ENCODE measurements around the gene ACACB.

ACACB gene

DNA sequence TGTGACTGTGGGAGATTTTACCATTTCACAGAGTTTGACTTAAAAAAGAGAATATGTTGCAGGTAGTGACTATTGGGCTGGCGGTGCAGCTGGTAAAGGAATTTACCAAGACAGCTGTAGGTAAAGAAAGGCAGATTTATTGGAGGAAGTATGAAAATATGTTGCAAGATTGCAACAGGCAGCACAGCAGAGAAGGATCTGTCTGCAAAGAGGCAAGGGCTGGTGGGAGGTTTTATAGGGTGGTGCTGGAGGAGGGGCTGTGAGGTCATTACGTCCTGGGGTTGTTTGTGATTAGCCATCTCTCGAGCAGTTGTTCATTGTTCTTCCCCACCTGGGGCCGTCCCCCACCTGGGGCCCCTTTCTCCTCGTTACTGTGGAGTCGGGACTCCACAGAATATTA lies 62.1 kb downstream of the ACACB start:
- no peak for DNase-seq

DNA sequence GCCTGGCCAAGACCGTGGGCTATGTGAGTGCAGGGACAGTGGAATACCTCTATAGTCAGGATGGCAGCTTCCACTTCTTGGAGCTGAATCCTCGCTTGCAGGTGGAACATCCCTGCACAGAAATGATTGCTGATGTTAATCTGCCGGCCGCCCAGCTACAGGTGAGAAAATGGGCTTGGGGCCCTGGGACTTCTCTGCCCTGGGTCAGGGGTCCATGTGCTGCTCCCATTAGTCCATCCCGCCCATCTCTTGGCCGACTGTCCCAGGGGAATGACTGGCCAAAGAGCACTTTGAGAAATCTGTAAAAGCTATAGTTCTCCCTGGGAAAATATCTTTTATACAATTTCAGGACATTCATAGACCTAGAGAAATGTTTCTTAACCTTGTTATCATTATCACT lies 63.5 kb downstream of the ACACB start:
- no peak for DNase-seq

DNA sequence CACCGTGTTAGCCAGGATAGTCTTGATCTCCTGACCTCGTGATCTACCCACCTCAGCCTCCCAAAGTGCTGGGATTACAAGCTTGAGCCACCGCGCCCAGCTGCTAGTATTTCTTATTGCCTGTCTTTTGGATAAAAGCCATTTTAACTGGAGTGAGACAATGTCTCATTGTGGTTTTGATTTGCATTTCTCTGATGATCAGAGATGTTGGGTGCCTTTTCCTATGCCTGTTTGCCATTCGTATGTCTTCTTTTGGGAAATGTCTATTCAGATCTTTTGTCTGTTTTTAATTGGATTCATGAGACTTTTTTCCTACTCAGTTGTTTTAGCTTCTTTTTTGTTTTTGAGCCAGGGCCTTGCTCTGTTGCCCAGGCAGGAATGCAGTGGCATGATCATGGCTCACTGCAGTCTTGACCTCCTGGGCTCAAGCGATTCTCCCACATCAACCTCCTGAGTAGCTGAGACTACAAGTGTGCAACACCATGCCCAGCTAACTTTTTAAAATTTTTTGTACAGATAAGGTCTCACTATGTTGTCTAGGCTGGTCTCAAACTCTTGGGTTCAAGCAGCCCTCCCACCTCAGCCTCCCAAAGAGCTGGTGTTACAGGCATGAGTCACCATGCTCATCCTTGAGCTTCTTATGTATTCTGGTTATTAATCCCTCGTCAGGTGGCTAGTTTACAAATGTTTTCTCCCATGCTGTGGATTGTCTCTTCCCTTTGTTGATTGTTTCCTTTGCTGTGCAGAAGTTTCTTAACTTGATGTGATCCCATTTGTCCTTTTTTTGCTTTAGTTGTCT lies 65.9 kb downstream of the ACACB start:
- no peak for DNase-seq

DNA sequence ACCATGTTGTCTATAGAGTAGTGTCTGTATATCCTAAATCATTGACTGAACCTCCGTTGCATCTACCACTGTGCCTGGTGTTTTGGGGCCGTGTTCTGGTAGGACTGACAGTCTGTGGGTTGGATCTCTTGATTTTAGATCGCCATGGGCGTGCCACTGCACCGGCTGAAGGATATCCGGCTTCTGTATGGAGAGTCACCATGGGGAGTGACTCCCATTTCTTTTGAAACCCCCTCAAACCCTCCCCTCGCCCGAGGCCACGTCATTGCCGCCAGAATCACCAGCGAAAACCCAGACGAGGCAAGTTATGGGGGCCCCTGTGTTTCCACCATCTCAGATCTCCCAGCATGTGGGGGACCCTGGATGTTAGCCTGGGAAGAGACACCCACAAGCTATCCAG lies 69.1 kb downstream of the ACACB start:
- no peak for DNase-seq

DNA sequence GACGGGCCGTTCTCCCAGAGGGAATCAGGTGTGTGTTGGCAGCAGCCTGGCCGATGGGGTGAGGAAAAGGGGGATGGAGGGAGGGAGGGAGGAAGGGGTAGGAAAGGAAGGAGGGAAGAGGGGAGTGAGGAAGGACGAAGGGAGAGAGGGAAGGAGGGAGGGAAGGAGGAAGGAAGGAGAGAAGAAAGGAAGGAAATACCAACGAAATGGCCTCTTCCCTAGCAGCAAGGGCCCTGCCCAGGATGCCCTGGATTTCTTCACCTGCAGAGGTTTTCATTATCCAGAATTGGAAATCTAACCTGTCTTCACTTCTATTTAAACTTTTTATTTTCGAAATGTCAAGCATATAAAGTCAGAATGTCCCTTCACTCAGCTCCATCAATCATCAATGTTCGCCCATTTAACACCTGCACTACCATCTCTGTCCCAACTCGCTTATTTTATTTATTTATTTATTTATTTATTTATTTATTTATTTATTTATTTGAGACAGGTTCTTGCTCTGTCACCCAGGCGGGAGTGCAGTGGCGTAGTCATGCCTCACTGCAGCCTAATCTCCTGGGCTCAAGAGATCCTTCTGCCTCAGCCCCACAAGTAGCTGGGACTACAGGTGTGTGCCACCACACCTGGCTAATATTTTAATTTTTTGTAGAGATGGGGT lies 70.7 kb downstream of the ACACB start:
- no peak for DNase-seq

DNA sequence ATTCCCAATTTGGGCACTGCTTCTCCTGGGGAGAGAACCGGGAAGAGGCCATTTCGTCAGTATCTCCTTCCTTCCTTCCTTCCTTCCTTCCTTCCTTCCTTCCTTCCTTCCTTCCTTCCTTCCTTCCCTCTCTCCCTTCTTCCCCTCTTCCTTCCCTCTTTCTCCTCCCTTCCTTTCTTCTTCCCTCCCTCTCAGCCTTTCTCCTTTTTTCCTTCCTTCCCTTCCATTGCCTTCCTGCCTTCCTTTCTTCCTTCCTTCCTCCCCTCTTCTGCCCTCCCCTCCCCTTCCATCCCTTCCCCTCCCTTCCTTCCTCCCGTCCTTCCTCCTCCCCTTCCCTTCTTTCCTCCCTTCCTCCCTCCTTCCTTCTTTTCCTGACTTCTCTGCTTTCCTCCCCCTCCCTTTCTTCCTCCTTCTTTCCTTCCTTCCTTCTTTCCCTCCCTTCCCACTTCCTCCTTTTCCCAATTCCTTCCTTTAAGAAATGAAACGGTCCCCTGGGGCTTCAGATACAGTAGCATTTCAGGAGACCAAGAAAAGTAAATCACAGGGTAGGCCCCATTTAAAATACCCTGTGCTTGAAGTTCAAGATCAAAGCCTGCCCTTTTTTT lies 71.8 kb downstream of the ACACB start:
- no peak for DNase-seq

DNA sequence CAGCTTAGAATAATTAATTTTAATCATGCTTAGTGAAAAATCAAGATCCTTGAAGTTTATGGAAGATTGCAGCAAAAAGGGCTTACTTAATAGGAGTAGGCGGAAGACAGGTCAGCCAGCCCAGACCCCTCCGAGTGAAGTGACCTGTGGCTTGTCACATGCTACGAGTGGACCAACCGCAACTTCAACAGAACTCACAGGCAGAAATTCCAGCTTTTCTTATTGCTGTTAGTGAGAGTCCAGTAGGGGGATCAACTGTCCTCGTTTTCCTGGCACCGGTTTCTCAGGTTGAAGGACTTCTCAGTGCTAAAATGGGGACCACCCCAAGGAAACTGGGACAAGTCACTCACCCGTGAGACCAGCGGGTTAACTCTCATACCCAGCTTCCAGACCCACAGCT lies 72.9 kb downstream of the ACACB start:
- DNase-seq: no peak

DNA sequence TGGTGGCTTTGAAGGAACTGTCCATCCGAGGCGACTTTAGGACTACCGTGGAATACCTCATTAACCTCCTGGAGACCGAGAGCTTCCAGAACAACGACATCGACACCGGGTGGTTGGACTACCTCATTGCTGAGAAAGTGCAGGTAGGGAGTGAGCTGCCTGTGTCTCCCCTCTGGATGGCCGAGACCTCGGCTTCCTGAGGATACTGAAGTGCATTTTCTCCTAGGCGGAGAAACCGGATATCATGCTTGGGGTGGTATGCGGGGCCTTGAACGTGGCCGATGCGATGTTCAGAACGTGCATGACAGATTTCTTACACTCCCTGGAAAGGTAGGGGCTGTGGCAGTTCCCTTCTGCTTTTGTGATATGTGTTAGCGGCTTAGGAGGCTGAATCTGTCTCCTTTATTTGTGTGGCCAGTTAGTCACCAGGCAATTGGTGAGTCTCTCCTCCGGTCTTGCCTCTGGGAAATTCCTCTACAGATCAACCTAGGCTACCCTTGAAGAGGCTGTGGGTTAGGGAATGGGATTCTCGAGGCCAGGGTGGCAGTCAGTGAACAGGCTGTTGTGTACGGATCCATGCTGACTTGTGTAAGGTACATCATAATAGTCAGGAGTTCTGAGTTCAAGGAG lies 75.3 kb downstream of the ACACB start:
- no peak for DNase-seq

DNA sequence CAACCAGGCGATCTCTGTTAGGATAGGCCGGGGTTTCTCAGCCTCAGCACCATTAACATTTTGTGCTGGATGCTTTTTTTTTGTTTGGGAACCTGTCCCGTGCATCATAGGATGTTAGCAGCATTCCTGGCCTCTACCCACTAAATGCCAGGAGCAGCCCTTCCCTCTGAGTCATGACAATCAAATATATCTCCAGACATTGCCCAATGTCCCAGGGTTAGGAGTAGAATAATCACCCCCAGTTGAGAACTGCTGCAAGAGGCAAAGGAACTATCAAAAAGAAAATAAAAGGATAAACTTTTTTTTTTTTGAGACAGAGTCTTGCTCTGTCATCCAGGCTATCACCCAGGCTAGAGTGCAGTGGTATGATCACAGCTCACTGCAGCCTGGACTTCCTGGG lies 76.0 kb downstream of the ACACB start:
- no peak for DNase-seq

DNA sequence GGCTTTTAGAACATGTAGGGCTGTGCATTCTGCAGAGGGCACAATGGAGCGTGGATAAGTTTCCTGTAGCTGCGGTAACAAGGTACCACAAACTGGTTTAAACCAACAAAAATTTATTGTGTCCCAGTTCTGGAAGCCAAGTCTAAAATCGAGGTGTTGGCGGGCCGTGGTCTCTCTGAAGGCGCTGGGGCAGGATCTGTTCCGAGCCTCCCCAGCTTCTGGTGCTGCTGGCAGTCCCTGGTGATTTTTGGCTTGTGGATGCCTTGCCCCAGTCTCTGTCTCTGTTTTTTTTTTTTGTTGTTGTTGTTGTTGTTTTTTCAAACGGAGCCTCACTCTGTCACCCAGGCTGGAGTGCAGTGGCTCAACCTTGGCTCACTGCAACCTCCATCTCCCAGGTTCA lies 77.5 kb downstream of the ACACB start:
- no peak for DNase-seq

DNA sequence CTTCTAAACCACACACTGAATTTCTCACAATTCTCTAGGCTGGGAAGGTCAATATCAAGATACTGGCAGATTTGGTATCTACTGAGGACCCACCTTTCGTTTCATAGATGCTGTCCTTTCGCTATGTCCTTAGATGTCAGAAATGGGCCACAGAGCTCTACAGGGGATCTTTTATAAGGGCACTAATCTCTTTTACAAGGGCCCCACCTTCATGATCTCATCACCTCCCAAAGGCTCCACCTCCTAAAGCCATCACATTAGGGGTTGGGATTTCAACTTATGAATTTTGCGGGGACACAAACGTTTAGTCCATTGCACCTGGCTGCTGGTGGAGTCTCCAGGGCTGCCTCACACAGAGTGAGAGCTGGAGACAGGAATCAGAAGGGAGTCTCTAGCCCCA lies 79.9 kb downstream of the ACACB start:
- DNase-seq: no peak

DNA sequence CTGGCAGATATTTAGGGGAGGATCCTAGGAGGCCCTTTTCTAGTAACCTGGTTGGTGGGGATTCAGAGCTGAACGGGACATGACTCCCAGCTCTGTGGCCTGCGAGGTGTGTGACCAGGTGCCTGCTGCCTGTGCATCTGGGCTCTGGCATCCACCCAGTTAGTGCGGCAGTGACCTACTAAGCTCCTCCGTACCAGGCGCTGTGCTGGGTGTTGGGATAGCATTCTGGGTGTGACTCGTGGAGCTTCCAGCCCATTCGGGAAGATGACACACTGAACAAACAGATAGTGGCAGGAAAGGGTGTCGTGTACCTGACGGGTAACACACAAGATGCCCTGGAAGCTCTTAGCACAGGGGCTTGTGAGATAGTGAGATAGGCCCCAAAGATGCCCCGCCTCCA lies 80.9 kb downstream of the ACACB start:
- DNase-seq: no peak

DNA sequence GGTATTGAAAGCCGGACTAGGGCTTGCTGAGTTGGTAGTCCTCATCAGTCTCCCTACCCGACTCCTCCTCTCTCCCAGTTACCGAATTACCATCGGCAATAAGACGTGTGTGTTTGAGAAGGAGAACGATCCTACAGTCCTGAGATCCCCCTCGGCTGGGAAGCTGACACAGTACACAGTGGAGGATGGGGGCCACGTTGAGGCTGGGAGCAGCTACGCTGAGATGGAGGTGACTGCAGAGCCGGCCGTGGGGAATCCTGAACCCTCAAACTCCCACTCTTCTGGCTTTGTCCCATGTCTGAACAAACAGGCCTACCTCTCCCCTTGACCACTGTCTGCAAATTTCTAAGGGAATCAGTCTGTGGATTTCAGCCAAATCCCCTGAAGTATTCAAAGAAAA lies 82.9 kb downstream of the ACACB start:
- DNase-seq: no peak

DNA sequence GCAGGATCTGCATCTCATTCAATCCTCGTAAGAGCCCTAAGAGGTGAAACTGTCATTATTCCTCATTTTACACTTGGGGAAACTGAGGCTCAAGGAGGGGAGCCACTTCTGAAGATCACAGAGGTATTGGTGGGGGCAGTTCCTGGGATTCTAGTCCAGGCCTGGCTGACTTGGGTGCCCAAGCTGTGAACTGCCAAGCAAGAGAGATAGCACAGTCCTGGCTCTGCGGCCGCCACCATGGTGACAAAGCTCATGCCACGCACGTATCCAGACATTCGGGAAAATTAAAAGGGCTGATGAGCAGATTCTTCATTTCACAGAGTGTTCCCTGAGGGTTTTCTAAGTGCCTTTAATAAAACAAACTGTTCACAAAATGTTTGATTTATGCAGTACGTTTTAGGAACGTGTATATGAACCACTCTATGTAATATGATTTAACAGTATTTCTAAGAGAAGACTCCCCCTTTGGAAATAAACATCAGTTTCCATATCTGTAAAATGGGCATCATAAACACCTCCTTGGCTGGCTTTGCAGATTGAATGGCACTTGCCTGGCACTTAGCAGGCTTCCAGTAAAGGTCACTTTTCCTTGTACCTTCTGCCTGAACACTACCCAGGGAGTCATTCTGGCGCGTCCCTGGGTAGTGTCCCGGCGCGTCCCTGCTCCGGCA lies 84.6 kb downstream of the ACACB start:
- DNase-seq: no peak

DNA sequence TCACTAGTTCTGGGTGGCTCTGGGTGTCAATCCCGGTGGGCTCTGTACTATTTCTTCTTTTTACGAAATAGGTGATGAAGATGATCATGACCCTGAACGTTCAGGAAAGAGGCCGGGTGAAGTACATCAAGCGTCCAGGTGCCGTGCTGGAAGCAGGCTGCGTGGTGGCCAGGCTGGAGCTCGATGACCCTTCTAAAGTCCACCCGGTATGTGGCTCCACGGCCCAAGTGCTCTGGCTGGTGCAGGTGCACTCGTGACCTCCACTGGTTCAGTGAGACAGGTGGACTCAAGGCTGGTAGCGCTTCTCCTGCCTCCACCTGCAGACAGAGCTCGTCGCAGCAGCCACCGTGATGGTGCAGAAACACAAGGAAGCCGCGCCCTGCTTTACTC lies 85.1 kb downstream of the ACACB start:
- no peak for DNase-seq

DNA sequence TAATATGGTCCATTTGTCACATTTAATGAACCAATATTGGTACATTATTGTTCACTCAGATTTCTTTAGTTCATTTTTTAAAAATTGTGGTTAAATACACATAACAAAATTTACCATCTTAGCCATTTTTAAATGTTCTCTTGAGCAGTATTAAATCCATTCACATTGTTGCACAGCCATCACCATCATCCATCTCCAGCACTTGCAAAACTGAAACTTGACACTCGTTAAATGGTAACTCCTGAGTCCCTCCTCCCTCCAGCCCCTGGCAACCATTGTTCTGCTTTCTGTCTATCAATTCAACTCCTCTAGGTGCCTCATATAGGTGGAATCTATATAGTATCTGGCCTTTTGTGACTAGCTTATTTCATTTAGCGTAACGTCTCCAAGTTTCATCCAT lies 86.4 kb downstream of the ACACB start:
- no peak for DNase-seq

DNA sequence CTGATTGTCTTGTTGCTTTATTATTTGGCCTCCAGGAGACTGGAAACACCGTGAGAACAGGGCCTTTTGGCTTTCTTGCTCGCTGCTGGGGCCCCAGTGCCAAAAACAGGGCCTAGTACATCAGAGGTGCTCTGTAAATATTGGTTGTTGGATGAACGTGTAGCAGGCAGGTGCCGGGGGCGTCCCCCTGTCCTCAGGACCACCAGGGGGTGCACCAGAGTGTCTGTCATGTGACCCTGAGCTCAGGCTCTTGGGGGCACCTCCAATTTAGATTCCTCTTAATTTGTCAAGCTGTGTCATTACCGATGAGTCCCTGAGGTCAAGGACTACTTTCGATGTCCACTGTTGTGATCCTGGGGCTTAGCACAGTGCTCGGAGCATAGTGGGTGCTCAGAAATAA lies 87.1 kb downstream of the ACACB start:
- no peak for DNase-seq

DNA sequence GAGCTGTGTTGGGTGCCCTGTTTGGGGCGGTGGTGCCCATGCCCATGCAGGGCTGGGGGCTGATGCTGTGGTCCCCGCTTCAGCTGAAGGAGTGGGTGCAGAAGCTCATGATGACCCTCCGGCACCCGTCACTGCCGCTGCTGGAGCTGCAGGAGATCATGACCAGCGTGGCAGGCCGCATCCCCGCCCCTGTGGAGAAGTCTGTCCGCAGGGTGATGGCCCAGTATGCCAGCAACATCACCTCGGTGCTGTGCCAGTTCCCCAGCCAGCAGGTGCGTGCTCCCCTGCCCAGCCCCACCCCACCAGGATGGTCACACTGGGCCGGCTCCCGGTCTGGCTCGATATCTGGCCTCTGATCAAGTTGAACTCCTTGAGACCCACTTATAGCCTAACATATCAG lies 92.7 kb downstream of the ACACB start:
- DNase-seq: no peak

DNA sequence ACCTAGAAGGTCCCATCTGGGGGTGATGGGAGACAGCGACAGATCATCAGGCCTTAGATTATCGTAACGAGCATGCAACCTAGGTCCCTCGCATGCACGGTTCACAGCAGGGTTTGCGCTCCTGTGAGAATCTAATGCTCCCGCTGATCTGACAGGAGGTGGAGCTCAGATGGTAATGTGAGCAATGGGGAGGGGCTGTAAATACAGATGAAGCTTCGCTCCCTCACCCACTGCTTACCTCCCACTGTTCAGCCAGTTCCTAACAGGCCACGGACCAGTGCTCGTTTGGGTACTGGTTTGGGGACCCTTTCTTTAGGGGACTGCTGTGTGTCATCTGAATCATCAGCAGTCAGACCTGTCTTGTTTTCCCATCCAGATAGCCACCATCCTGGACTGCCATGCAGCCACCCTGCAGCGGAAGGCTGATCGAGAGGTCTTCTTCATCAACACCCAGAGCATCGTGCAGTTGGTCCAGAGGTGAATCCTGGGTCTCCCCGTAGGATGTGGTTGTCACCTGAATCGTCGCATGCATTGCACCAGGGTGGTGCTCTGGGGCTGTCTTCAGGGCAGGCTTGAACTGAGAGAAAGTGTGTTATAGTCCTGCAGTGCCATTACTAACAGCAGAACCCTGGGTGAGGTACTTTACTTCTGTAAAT lies 96.2 kb downstream of the ACACB start:
- no peak for DNase-seq

DNA sequence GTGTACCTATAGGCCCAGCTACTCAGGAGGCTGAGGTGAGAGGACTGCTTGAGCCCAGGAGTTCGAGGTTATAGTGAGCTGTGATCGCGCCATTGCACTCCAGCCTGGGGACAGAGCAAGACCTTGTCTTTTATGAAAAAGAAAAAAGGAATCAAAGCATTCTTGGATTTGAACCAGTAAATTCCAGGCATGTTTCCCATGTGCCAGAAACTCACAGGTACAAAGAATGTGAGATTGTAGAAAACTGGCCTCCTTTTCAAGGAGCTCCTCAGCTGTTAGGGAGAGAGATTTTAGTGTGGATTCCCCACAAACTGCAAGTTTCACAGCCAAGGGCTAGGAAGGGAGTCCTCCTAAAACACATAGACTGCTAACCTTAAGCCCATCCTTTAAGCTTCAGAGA lies 97.7 kb downstream of the ACACB start:
- DNase-seq: no peak

DNA sequence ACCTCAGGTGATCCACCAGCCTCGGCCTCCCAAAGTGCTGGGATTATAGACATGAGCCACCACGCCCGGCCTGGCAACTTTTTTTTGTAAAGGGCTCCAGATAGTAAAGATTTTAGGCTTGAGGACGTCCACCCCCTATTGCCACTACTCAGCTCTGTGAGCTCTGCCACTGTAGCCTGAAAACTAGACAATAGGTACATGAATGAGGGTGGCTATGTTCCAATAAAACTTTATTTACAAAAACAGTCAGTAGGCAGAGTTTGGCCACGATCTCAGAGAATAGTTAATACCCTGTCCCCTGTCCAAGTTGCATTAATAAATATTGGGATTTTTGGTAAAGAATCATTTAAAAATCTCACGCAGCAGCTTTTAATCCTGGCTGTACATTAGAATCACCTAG lies 102.6 kb downstream of the ACACB start:
- no peak for DNase-seq

DNA sequence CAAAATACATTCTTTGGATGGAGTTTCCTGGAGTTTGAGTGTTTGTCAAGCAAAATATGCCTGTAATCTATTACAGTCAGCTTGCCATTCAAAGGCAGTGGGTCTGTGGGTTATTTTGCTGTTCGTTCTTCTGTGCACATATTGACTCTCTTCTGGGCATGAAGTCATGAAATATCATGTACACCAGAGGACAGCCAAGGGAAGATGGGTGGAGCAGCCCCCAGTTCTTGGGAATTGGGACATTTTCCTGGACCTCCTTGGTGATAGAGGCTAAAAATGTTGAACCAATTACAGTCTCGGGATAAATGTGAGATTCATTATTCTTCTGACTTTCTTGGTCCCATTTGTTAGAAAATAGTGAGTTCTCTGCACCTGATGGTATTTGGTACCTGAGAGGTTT lies 103.6 kb downstream of the ACACB start:
- DNase-seq: no peak
